ENCODE data around the gene ORC2. TPM values are rescaled to one million over a fixed set of nuclear protein-coding genes. Genes with fewer than 3 reads are reported as not detected.
"Not testable (repeated sequence)": the region's sequence is repeated elsewhere in the genome, so short reads cannot be mapped to it uniquely, and the experiment has no call there.

ORC2 gene
- total RNA-seq, 1 experiment from 2014 or later = 49.6 TPM

DNA sequence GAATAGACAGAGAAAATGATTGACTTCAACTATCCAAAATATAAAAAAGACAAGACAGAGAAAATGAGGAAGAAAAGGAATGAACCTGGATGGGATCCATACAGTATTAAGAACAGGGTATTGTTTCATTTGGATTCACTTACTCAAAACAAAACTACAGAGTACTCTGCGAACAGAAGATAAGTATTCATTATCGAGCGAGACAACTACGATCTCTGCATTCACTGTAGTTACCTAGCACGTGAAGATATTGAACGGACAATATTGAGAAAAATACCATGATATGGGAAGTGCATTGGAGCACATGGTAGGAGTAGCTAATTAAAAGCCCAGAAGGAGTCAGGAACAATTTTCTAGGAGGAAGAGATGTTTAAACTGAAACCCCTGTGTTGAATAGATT, 1.0 kb upstream of the ORC2 start:
- Mint-ChIP-seq H3K4me1 (ENCODE audit: low read depth, unreplicated experiment) (peaks cover 59% of the 10 kb centered on the region), H3K9me3 (ENCODE audit: low read depth, unreplicated experiment) (no peaks in the 10 kb centered on the region), H3K4me3 (ENCODE audit: low read depth, unreplicated experiment) (peak overlapping the region; percentile 90), H3K27ac (ENCODE audit: unreplicated experiment) (peak overlapping the region; percentile 88), H3K27me3 (ENCODE audit: unreplicated experiment) (no peaks in the 10 kb centered on the region), H3K36me3 (ENCODE audit: insufficient read depth, unreplicated experiment) (peaks cover 57% of the 10 kb centered on the region)
- no peak for DNase-seq
- CTCF ChIA-PET = interaction anchor here (1.3 to 2.7 kb wide), 3 partner anchors 75 to 193 kb away, joined by 3 to 30 read pairs (median 4); partner anchors contain the start of genes NIF3L1 and PPIL3
- BruUV-seq (replicated peaks) = TSS peak; percentile 57
- intact Hi-C loops (cut with micrococcal nuclease; ENCODE audit: unreplicated experiment) = loop anchor here (5.0 kb wide), 1 partner anchor 213 kb away; no protein-coding TSS in a partner anchor
- TF ChIP-seq, protein P1, sequence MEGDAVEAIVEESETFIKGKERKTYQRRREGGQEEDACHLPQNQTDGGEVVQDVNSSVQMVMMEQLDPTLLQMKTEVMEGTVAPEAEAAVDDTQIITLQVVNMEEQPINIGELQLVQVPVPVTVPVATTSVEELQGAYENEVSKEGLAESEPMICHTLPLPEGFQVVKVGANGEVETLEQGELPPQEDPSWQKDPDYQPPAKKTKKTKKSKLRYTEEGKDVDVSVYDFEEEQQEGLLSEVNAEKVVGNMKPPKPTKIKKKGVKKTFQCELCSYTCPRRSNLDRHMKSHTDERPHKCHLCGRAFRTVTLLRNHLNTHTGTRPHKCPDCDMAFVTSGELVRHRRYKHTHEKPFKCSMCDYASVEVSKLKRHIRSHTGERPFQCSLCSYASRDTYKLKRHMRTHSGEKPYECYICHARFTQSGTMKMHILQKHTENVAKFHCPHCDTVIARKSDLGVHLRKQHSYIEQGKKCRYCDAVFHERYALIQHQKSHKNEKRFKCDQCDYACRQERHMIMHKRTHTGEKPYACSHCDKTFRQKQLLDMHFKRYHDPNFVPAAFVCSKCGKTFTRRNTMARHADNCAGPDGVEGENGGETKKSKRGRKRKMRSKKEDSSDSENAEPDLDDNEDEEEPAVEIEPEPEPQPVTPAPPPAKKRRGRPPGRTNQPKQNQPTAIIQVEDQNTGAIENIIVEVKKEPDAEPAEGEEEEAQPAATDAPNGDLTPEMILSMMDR (IDR thresholded peaks at IDR 0.05; ENCODE audit: unreplicated experiment) = no peak

DNA sequence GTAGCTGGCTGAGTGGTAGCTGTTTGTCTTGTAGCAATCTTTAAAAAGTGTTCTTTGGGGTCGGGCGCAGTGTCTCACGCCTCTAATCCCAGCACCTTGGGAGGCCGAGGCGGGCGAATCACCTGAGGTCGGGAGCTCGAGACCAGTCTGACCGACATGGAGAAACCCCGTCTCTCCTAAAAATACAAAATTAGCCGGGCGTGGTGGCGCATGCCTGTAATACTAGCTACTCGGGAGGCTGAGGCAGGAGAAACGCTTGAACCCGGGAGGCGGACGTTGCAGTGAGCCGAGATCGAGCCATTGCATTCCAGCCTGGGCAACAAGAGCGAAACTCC, 425 bp upstream of the ORC2 start:
- intact Hi-C loops (cut with micrococcal nuclease; ENCODE audit: unreplicated experiment) = loop anchor here (5.0 kb wide), 1 partner anchor 213 kb away; no protein-coding TSS in a partner anchor
- peaks cover 53% of the 10 kb centered on the region for H3K36me3 Mint-ChIP-seq (ENCODE audit: insufficient read depth, unreplicated experiment)
- peaks cover 54% of the 10 kb centered on the region for H3K4me1 Mint-ChIP-seq (ENCODE audit: low read depth, unreplicated experiment)
- BruUV-seq (replicated peaks); H3K9me3 Mint-ChIP-seq (ENCODE audit: low read depth, unreplicated experiment); H3K27me3 Mint-ChIP-seq (ENCODE audit: unreplicated experiment); DNase-seq: not testable (repeated sequence)
- peak overlapping the region; percentile 90 for H3K4me3 Mint-ChIP-seq (ENCODE audit: low read depth, unreplicated experiment)
- CTCF ChIA-PET = interaction anchor here (1.3 to 2.7 kb wide), 3 partner anchors 74 to 194 kb away, joined by 3 to 30 read pairs (median 4); partner anchors contain the start of genes NIF3L1 and PPIL3
- H3K27ac Mint-ChIP-seq (ENCODE audit: unreplicated experiment) = peak overlapping the region; percentile 88

DNA sequence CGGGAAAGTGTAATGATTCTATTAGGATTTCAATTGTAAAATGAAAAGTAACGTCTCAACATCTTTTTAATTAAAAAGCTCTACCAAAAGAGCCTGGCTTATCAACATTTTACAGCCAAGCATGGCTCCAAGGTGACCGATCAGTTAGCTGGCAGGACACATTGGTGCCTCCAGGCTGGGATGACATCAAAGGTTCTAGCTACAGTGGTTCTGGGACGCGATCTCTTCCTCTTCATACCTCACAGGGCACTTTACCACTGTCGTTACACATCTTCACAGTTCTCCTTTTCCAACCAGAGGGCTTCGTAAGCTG, 693 bp downstream of the ORC2 start:
- TF ChIP-seq, protein P1 (IDR thresholded peaks at IDR 0.05; ENCODE audit: unreplicated experiment) = no peak
- TSS peak; percentile 66 for BruUV-seq (replicated peaks)
- Mint-ChIP-seq H3K9me3 (ENCODE audit: low read depth, unreplicated experiment) (no peaks in the 10 kb centered on the region), H3K4me3 (ENCODE audit: low read depth, unreplicated experiment) (peak overlapping the region; percentile 90), H3K4me1 (ENCODE audit: low read depth, unreplicated experiment) (peaks cover 42% of the 10 kb centered on the region), H3K36me3 (ENCODE audit: insufficient read depth, unreplicated experiment) (peaks cover 46% of the 10 kb centered on the region), H3K27me3 (ENCODE audit: unreplicated experiment) (no peaks in the 10 kb centered on the region), H3K27ac (ENCODE audit: unreplicated experiment) (peak overlapping the region; percentile 88)
- no peak for DNase-seq
- intact Hi-C loops (cut with micrococcal nuclease; ENCODE audit: unreplicated experiment) = loop anchor here (1.0 to 5.0 kb wide), 2 partner anchors 107 to 215 kb away; no protein-coding TSS in a partner anchor
- CTCF ChIA-PET = interaction anchor here (0.6 to 2.7 kb wide), 2 partner anchors 29 to 106 kb away, joined by 4 to 30 read pairs; no protein-coding TSS in a partner anchor

DNA sequence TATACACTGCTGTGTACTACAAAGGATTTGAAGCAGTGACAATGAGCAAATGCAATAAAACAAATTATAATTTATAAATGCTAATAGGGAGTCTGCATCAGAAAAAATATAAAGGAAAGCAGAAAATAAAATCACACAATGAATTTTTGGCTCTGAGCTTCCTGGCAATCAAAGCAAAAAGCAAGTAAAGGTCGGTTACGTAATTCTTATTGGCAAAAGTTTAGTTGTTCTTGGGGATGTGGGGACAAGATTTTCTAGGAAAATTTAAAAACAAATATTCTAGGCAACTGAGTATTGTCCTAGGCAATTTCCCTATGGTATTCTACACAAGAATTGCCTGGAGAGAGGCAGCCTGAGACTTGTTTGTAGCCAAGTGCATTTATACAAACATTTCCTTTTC, 1.8 kb downstream of the ORC2 start:
- intact Hi-C loops (cut with micrococcal nuclease; ENCODE audit: unreplicated experiment) = loop anchor here (1.0 to 5.0 kb wide), 2 partner anchors 108 to 216 kb away; no protein-coding TSS in a partner anchor
- Mint-ChIP-seq H3K27me3 (ENCODE audit: unreplicated experiment) (no peaks in the 10 kb centered on the region), H3K4me1 (ENCODE audit: low read depth, unreplicated experiment) (peaks cover 37% of the 10 kb centered on the region), H3K4me3 (ENCODE audit: low read depth, unreplicated experiment) (peak overlapping the region; percentile 90), H3K9me3 (ENCODE audit: low read depth, unreplicated experiment) (no peaks in the 10 kb centered on the region), H3K36me3 (ENCODE audit: insufficient read depth, unreplicated experiment) (peaks cover 54% of the 10 kb centered on the region), H3K27ac (ENCODE audit: unreplicated experiment) (no peak overlapping the region)
- CTCF ChIA-PET = no interaction called here
- DNase-seq = no peak
- no TSS peak for BruUV-seq (replicated peaks)
- TF ChIP-seq, protein P1 (IDR thresholded peaks at IDR 0.05; ENCODE audit: unreplicated experiment) = no peak

DNA sequence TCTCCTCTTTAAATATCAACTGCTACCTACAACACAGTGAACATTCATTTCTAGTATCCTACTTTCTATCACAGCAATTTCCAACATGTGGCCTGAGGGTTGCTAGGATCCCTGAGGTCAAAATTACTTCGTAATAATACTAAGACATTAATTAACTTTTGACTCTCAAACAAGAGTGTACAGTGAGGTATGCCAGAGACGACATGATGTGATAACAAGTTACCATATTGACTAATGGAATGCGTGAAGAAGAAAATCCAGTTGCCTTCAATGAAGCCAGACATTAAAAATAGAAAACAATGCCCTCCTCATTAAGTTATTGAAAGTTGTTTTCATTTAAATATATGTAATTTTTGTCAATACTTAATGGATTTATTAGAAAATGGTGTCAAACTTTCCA, 13.1 kb downstream of the ORC2 start:
- no TSS peak for BruUV-seq (replicated peaks)

More for the DNA sequence above, 13.1 kb downstream of the ORC2 start:
- Mint-ChIP-seq H3K27ac (ENCODE audit: unreplicated experiment) (no peak overlapping the region), H3K9me3 (ENCODE audit: low read depth, unreplicated experiment) (no peaks in the 10 kb centered on the region), H3K4me3 (ENCODE audit: low read depth, unreplicated experiment) (no peak overlapping the region), H3K36me3 (ENCODE audit: insufficient read depth, unreplicated experiment) (peaks cover 53% of the 10 kb centered on the region), H3K4me1 (ENCODE audit: low read depth, unreplicated experiment) (peaks cover 16% of the 10 kb centered on the region), H3K27me3 (ENCODE audit: unreplicated experiment) (no peaks in the 10 kb centered on the region)
- CTCF ChIA-PET = no interaction called here
- TF ChIP-seq, protein P1 (IDR thresholded peaks at IDR 0.05; ENCODE audit: unreplicated experiment) = no peak
- DNase-seq = no peak
- intact Hi-C loops (cut with micrococcal nuclease; ENCODE audit: unreplicated experiment) = no loop called here

Measured in Calu3 (cell line).